ENCODE results near the gene ZNF688.

Gene ZNF688

GRCh38 chr16:30619202-30619601 is 47.7 kb upstream of the ZNF688 start:
- Histone ChIP-seq H3K79me2 (ENCODE audit: control insufficient read depth, low read length) (no peaks in the 10 kb centered on the region), H3K4me2 (ENCODE audit: low read length) (no peak overlapping the region), H3K9me2 (replicated peaks; ENCODE audit: control insufficient read depth, low read length) (no peaks in the 10 kb centered on the region), H3K27ac (ENCODE audit: low read depth, low read length) (no peak overlapping the region), H3K27me3 (ENCODE audit: control insufficient read depth, low read length) (no peaks in the 10 kb centered on the region), H4K20me1 (ENCODE audit: control insufficient read depth, insufficient read depth, low read depth, low read length) (no peaks in the 10 kb centered on the region), H3K4me1 (ENCODE audit: control insufficient read depth, low read length) (peaks cover 32% of the 10 kb centered on the region), H3F3A (ENCODE audit: control insufficient read depth, insufficient read depth) (no peaks in the 10 kb centered on the region), H3K4me3 (ENCODE audit: low read length) (no peak overlapping the region), H3K36me3 (ENCODE audit: control insufficient read depth, low read length) (no peaks in the 10 kb centered on the region), H3K9me3 (ENCODE audit: control insufficient read depth, insufficient read depth, low read length) (peaks cover 11% of the 10 kb centered on the region; the same call in 1 of the 2 replicates)
- TF ChIP-seq CTCF (IDR thresholded peaks at IDR 0.05; ENCODE audit: low read depth, low read length, poor library complexity, severe bottlenecking) (no peak), EZH2phosphoT487 (IDR thresholded peaks at IDR 0.05; ENCODE audit: borderline replicate concordance, low read length) (no peak)

GRCh38 chr16:30615358-30616091 is 44.0 kb upstream of the ZNF688 start:
- no peak overlapping the region for H3K4me2 ChIP-seq (ENCODE audit: low read length)
- peaks cover 7% of the 10 kb centered on the region; the same call in 1 of the 2 replicates for H3F3A ChIP-seq (ENCODE audit: control insufficient read depth, insufficient read depth)
- no peak overlapping the region for H3K4me3 ChIP-seq (ENCODE audit: low read length)
- H4K20me1 ChIP-seq (ENCODE audit: control insufficient read depth, insufficient read depth, low read depth, low read length), result no peaks in the 10 kb centered on the region
- no peak overlapping the region for H3K27ac ChIP-seq (ENCODE audit: low read depth, low read length)
- peak; percentile 94 for TF ChIP-seq CTCF (IDR thresholded peaks at IDR 0.05; ENCODE audit: low read depth, low read length, poor library complexity, severe bottlenecking)
- no peak for TF ChIP-seq EZH2phosphoT487 (IDR thresholded peaks at IDR 0.05; ENCODE audit: borderline replicate concordance, low read length)
- no peaks in the 10 kb centered on the region for H3K9me2 ChIP-seq (replicated peaks; ENCODE audit: control insufficient read depth, low read length)
- H3K36me3 ChIP-seq (ENCODE audit: control insufficient read depth, low read length), result no peaks in the 10 kb centered on the region
- no peaks in the 10 kb centered on the region for H3K9me3 ChIP-seq (ENCODE audit: control insufficient read depth, insufficient read depth, low read length)
- no peaks in the 10 kb centered on the region for H3K79me2 ChIP-seq (ENCODE audit: control insufficient read depth, low read length)
- peaks cover 25% of the 10 kb centered on the region for H3K4me1 ChIP-seq (ENCODE audit: control insufficient read depth, low read length)
- H3K27me3 ChIP-seq (ENCODE audit: control insufficient read depth, low read length), result no peaks in the 10 kb centered on the region

GRCh38 chr16:30609926-30610839 is 38.7 kb upstream of the ZNF688 start, which contains the start of gene ZNF689:
Gene ZNF689, minus strand, starts transcription at chr16:30610389. Its CDS starts 348 bp downstream, at chr16:30610041.
- Histone ChIP-seq H3K9me3 (ENCODE audit: control insufficient read depth, insufficient read depth, low read length) (no peaks in the 10 kb centered on the region), H3K4me3 (ENCODE audit: low read length) (peak within 1 kb of the TSS; percentile 90), H3K27me3 (ENCODE audit: control insufficient read depth, low read length) (no peaks in the 10 kb centered on the region), H4K20me1 (ENCODE audit: control insufficient read depth, insufficient read depth, low read depth, low read length) (no peaks in the 10 kb centered on the region), H3K79me2 (ENCODE audit: control insufficient read depth, low read length) (peaks cover 27% of the 10 kb centered on the region), H3K36me3 (ENCODE audit: control insufficient read depth, low read length) (peaks cover 37% of the 10 kb centered on the region), H3K9me2 (replicated peaks; ENCODE audit: control insufficient read depth, low read length) (no peaks in the 10 kb centered on the region), H3K4me2 (ENCODE audit: low read length) (peak within 1 kb of the TSS; percentile 86), H3K4me1 (ENCODE audit: control insufficient read depth, low read length) (peaks cover 35% of the 10 kb centered on the region), H3K27ac (ENCODE audit: low read depth, low read length) (peak within 1 kb of the TSS; percentile 72), H3F3A (ENCODE audit: control insufficient read depth, insufficient read depth) (peaks cover 7% of the 10 kb centered on the region; the same call in 1 of the 2 replicates)
- TF ChIP-seq EZH2phosphoT487 (IDR thresholded peaks at IDR 0.05; ENCODE audit: borderline replicate concordance, low read length) (no peak), CTCF (IDR thresholded peaks at IDR 0.05; ENCODE audit: low read depth, low read length, poor library complexity, severe bottlenecking) (peak; percentile 24)
